ENCODE measurements around the gene CDH13. TPM values are rescaled to one million over a fixed set of nuclear protein-coding genes. Genes with fewer than 3 reads are reported as not detected.

CDH13 gene
- total RNA-seq, 1 donor from 2014 or later, result 81.1 TPM

DNA sequence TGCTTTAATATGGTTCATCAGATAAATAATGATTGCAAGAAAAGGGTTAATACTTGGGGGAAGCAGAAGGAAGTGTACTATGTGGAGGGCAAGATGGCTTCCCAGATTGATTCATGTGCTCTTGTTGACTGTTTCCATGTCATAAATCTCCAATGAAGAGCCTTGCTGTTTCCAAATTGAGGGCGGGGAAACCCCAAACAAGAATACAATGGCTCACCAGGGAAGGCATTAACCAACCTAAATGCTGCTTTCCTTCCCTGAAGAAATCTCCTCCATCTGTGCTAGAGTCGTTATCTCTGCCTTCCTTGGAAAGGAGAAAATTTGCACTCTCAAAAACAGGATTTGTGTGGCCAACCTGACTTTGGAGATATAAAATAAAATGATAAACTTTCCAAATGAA lies 28.0 kb upstream of the CDH13 start:
- peaks cover 10% of the 10 kb centered on the region for H3K36me3 Mint-ChIP-seq (ENCODE audit: unreplicated experiment)
- H3K9me3 Mint-ChIP-seq (ENCODE audit: unreplicated experiment), result no peaks in the 10 kb centered on the region
- H3K27ac Mint-ChIP-seq (ENCODE audit: unreplicated experiment), result no peak overlapping the region
- H3K4me1 Mint-ChIP-seq (ENCODE audit: low read depth, unreplicated experiment), result peaks cover 2% of the 10 kb centered on the region
- TF ChIP-seq, protein P1, sequence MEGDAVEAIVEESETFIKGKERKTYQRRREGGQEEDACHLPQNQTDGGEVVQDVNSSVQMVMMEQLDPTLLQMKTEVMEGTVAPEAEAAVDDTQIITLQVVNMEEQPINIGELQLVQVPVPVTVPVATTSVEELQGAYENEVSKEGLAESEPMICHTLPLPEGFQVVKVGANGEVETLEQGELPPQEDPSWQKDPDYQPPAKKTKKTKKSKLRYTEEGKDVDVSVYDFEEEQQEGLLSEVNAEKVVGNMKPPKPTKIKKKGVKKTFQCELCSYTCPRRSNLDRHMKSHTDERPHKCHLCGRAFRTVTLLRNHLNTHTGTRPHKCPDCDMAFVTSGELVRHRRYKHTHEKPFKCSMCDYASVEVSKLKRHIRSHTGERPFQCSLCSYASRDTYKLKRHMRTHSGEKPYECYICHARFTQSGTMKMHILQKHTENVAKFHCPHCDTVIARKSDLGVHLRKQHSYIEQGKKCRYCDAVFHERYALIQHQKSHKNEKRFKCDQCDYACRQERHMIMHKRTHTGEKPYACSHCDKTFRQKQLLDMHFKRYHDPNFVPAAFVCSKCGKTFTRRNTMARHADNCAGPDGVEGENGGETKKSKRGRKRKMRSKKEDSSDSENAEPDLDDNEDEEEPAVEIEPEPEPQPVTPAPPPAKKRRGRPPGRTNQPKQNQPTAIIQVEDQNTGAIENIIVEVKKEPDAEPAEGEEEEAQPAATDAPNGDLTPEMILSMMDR (IDR thresholded peaks at IDR 0.05; ENCODE audit: partially characterized antibody, unreplicated experiment), result no peak
- no peak overlapping the region for H3K4me3 Mint-ChIP-seq (ENCODE audit: unreplicated experiment)
- DNase-seq, result no peak
- H3K27me3 Mint-ChIP-seq (ENCODE audit: unreplicated experiment), result peaks cover 3% of the 10 kb centered on the region

DNA sequence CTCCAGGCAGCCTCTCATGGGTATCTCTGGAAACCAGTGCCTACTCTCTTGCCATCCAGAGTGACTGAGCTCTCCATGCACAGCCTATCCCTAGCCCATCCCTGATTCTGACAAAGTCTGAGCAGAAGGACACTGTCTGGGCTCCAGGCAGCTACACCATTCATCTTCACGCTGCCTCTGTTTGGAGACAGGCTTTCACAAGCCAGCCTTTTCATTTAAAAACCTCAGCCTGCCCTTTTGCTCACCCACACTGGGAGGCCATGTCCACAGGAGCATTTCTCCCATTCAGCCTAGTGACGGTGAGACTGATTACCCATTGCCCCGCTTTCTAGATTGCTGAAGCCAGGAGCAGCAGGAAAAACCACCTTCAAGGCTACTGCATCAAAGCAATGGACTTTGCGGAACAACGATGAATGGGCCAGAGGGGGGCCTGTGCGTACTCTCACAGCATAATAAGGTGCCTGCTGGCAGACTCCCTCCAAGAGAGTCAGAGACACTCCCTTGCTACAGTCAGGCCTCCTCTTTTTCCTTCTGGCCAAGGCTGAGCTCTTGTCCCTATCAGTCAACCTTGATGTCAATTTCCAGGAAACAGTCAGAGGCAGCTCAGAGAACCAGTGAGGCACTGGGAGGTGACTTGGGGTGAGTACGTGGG lies 24.7 kb upstream of the CDH13 start:
- no peaks in the 10 kb centered on the region for H3K9me3 Mint-ChIP-seq (ENCODE audit: unreplicated experiment)
- TF ChIP-seq, protein P1 (IDR thresholded peaks at IDR 0.05; ENCODE audit: partially characterized antibody, unreplicated experiment), result no peak
- no peak for DNase-seq
- H3K4me1 Mint-ChIP-seq (ENCODE audit: low read depth, unreplicated experiment), result peaks cover 7% of the 10 kb centered on the region
- H3K27ac Mint-ChIP-seq (ENCODE audit: unreplicated experiment), result no peak overlapping the region
- peaks cover 4% of the 10 kb centered on the region for H3K27me3 Mint-ChIP-seq (ENCODE audit: unreplicated experiment)
- peaks cover 10% of the 10 kb centered on the region for H3K36me3 Mint-ChIP-seq (ENCODE audit: unreplicated experiment)
- no peak overlapping the region for H3K4me3 Mint-ChIP-seq (ENCODE audit: unreplicated experiment)

DNA sequence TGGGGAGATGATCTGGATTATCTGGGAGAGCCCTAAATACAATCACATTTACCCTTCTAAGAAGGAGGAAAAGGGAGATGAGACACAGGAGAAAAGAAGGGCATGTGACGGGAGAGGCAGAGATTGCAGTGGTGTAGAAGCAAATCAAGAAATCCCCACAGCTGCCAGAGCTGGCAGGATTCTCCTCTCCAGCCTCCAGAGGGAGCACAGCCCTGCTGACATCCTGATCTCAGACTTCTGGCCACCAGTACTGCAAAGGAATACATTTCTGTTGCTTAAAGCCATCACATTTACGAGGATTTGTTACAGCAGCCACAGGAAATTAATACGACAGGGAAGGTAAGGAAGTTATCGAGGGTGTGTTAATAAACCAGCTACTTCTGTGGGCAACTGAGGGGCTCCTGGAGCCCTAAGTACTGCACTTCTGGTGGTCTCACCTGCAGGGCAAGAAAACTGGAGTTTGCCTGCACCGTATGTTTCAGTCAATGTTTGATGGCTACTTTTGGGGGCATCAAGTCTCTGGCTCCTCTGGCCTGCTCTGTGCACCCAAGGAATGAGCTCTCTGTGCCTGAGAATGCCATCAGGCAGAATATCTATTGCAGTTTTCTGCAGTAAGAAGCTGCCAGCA lies 22.9 kb upstream of the CDH13 start:
- peaks cover 4% of the 10 kb centered on the region for H3K27me3 Mint-ChIP-seq (ENCODE audit: unreplicated experiment)
- H3K9me3 Mint-ChIP-seq (ENCODE audit: unreplicated experiment), result no peaks in the 10 kb centered on the region
- peak; percentile 65 for DNase-seq
- H3K27ac Mint-ChIP-seq (ENCODE audit: unreplicated experiment), result no peak overlapping the region
- TF ChIP-seq, protein P1 (IDR thresholded peaks at IDR 0.05; ENCODE audit: partially characterized antibody, unreplicated experiment), result peak; percentile 46
- no peak overlapping the region for H3K4me3 Mint-ChIP-seq (ENCODE audit: unreplicated experiment)
- H3K36me3 Mint-ChIP-seq (ENCODE audit: unreplicated experiment), result peaks cover 10% of the 10 kb centered on the region
- peaks cover 7% of the 10 kb centered on the region for H3K4me1 Mint-ChIP-seq (ENCODE audit: low read depth, unreplicated experiment)

DNA sequence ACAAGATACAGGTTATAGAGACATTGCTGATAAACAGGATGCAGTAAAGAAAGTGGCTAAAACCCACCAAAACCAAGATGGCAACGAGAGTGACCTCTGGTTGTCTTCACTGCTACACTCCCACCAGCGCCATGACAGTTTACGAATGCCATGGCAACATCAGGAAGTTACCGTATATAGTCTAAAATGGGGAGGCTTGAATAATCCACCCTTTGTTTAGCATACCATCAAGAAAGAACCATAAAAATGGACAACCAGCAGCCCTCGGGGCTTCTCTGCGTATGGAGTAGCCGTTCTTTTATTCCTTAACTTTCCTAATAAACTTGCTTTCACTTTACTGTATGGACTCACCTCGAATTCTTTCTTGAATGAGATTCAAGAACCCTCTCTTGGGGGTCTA lies 21.7 kb upstream of the CDH13 start:
- Mint-ChIP-seq H3K27me3 (ENCODE audit: unreplicated experiment) (peaks cover 4% of the 10 kb centered on the region), H3K4me1 (ENCODE audit: low read depth, unreplicated experiment) (peaks cover 7% of the 10 kb centered on the region), H3K36me3 (ENCODE audit: unreplicated experiment) (peaks cover 10% of the 10 kb centered on the region), H3K4me3 (ENCODE audit: unreplicated experiment) (no peak overlapping the region), H3K9me3 (ENCODE audit: unreplicated experiment) (no peaks in the 10 kb centered on the region), H3K27ac (ENCODE audit: unreplicated experiment) (no peak overlapping the region)
- TF ChIP-seq, protein P1 (IDR thresholded peaks at IDR 0.05; ENCODE audit: partially characterized antibody, unreplicated experiment), result no peak
- DNase-seq, result no peak
